Stimulated activated effector memory CD8-positive, alpha-beta T cell treated with anti-CD3 and anti-CD28 coated beads, Interleukin-12 subunit alpha, Interleukin-12 subunit beta, amount 100 ng/mL, for 72 hours (primary cell): ENCODE data around the gene PMM2.
"Not testable (repeated sequence)": the region's sequence is repeated elsewhere in the genome, so short reads cannot be mapped to it uniquely, and the experiment has no call there.

Experiments used
- ATAC-seq: fragments of 150-1000 bp; cut with Tn5 transposase; 2 replicates; pipeline ENCODE4 v1.10.0; 2021
- DNase-seq, 2 donors: peaks; one replicate each; pipeline ENCODE4 v3.0.0; 2021 to 2022; ENCODE audit warnings: low spot score in 2 of 2
- H3K27ac Mint-ChIP-seq: one replicate; pipeline ENCODE4 v1.8.0; 2022; ENCODE audit warnings: mild to moderate bottlenecking, mixed read lengths
- H3K36me3 Mint-ChIP-seq: one replicate; pipeline ENCODE4 v1.8.0; 2022; ENCODE audit warnings: mild to moderate bottlenecking, mixed read lengths
- H3K4me1 Mint-ChIP-seq: one replicate; pipeline ENCODE4 v1.8.0; 2022; ENCODE audit warnings: mixed read lengths
- H3K4me3 Mint-ChIP-seq: one replicate; pipeline ENCODE4 v1.8.0; 2022; ENCODE audit warnings: mild to moderate bottlenecking, mixed read lengths
- H3K9me3 Mint-ChIP-seq: one replicate; pipeline ENCODE4 v1.8.0; 2022; ENCODE audit warnings: mixed read lengths

Gene PMM2

GRCh38 chr16:8797364-8798173 is at the start of gene PMM2, which contains the start of gene TMEM186:
Gene PMM2 (plus strand): TSS chr16:8797839. CDS start chr16:8797883, 44 bp downstream.
Gene TMEM186 (minus strand): TSS chr16:8797639. CDS start chr16:8797614, 25 bp downstream.
- peaks cover 31% of the 10 kb centered on the region for H3K4me1 Mint-ChIP-seq
- H3K27ac Mint-ChIP-seq = peak within 1 kb of the TSS; percentile 96
- H3K4me3 Mint-ChIP-seq = peak within 1 kb of the TSS; percentile 91
- ATAC-seq (peak; percentile 95), DNase-seq (peak; percentile 85 to 96)
- H3K36me3 Mint-ChIP-seq = peaks cover 71% of the 10 kb centered on the region
- H3K9me3 Mint-ChIP-seq = no peaks in the 10 kb centered on the region

GRCh38 chr16:8748944-8749343 is 48.7 kb upstream of the PMM2 start:
- not testable (repeated sequence) for ATAC-seq, DNase-seq, H3K27ac Mint-ChIP-seq, H3K9me3 Mint-ChIP-seq, H3K4me1 Mint-ChIP-seq, H3K4me3 Mint-ChIP-seq
- peaks cover 17% of the 10 kb centered on the region for H3K36me3 Mint-ChIP-seq

- Mint-ChIP-seq H3K4me3 (no peak overlapping the region), H3K4me1 (no peaks in the 10 kb centered on the region), H3K36me3 (peaks cover 24% of the 10 kb centered on the region), H3K27ac (no peak overlapping the region), H3K9me3 (no peaks in the 10 kb centered on the region)
- ATAC-seq = no peak
- no peak for DNase-seq
These were observed 45.9 kb upstream of the PMM2 start for GRCh38 chr16:8751481-8752311.

GRCh38 chr16:8752706-8753105 is 44.9 kb upstream of the PMM2 start:
- Mint-ChIP-seq H3K4me1 (no peaks in the 10 kb centered on the region), H3K9me3 (no peaks in the 10 kb centered on the region), H3K36me3 (peaks cover 24% of the 10 kb centered on the region), H3K27ac (no peak overlapping the region), H3K4me3 (no peak overlapping the region)
- DNase-seq = no peak
- ATAC-seq = no peak

DNA sequence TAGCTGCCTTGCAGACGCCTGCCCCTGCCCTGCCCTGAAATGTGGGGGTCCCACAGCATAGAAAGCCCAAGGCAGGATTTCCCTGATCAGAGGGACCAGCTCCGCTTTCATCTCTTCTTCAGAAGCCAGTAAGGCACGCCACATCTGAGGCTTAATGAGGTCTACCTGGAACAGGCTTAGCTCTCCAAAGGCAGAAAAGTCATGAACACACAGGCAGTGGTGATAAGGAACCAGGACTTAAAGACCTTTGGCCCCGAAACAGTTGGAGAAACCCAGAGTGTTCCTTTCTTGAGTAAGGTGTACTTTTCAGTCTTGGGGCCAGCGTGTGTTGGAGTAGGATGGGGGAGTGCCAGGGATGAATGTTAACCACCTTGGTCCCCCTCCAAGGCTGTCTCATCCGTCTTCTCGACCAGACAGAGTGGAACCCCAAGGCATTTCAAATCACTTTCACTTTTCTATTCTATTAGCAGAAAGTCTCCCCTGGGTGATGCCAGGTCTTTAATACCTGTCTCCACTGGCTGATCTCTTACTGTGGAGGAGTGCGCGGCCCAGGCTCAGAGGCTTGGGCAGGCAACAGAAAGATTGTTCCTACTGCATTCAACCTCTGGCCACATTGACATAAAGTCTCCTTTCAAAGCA is 44.1 kb upstream of the PMM2 start:
- no peak overlapping the region for H3K27ac Mint-ChIP-seq
- ATAC-seq = no peak
- no peaks in the 10 kb centered on the region for H3K9me3 Mint-ChIP-seq
- no peaks in the 10 kb centered on the region for H3K4me1 Mint-ChIP-seq
- no peak overlapping the region for H3K4me3 Mint-ChIP-seq
- no peak for DNase-seq
- H3K36me3 Mint-ChIP-seq = peaks cover 24% of the 10 kb centered on the region

GRCh38 chr16:8756755-8757154 is 40.9 kb upstream of the PMM2 start:
- Mint-ChIP-seq H3K4me1 (no peaks in the 10 kb centered on the region), H3K27ac (no peak overlapping the region), H3K9me3 (no peaks in the 10 kb centered on the region), H3K36me3 (peaks cover 7% of the 10 kb centered on the region), H3K4me3 (no peak overlapping the region)
- no peak for ATAC-seq
- no peak for DNase-seq

DNA sequence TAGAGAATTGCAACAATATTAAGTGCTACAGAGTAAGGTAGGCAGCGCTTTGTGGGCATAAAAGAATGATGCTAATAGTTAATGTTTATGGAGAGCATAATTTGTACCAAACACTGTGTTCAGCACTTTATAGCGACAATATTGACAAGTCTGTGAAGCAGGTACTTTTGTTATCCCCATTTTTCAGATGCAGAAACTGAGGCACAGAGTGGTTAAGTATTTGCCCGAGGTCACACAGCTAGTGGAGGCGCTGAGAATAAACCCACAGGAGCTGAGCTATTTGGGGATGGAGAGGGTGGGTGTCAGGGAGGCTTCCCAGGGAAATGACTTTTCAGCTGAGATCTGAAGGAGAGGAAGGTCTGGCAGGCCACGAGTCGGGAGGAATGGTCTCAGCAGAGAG is 39.6 kb upstream of the PMM2 start:
- DNase-seq (no peak), ATAC-seq (no peak)
- H3K9me3 Mint-ChIP-seq = no peaks in the 10 kb centered on the region
- H3K4me1 Mint-ChIP-seq = no peaks in the 10 kb centered on the region
- H3K36me3 Mint-ChIP-seq = peaks cover 7% of the 10 kb centered on the region
- H3K4me3 Mint-ChIP-seq = no peak overlapping the region
- H3K27ac Mint-ChIP-seq = no peak overlapping the region

GRCh38 chr16:8760021-8760420 is 37.6 kb upstream of the PMM2 start:
- no peak for DNase-seq
- Mint-ChIP-seq H3K27ac (no peak overlapping the region), H3K4me1 (no peaks in the 10 kb centered on the region)

DNA sequence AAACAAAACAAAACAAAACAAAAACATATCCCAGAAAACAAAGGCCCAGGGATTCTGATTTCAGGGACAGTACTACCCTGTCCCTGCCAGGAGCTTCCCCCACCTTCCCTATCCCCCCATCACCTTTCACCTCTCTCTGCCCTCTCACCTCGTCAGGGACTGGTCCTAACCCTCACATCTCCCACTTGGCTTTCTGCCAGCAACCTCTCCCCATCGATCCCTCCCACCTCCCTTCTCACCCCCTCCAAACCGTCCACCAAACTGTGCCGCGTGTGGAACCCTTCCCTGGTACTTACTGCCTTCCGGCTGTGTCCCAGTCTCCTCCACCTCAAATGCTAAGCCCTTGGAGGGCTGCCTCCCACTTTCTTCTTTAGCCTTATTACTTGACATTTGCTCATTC is 36.6 kb upstream of the PMM2 start:
- ATAC-seq (no peak), DNase-seq (no peak)
- H3K27ac Mint-ChIP-seq = no peak overlapping the region
- H3K36me3 Mint-ChIP-seq = peaks cover 7% of the 10 kb centered on the region
- H3K4me3 Mint-ChIP-seq = no peak overlapping the region
- H3K9me3 Mint-ChIP-seq = no peaks in the 10 kb centered on the region
- no peaks in the 10 kb centered on the region for H3K4me1 Mint-ChIP-seq

More at GRCh38 chr16:8760021-8760420, 37.6 kb upstream of the PMM2 start:
- Mint-ChIP-seq H3K4me3 (no peak overlapping the region), H3K9me3 (no peaks in the 10 kb centered on the region), H3K36me3 (peaks cover 5% of the 10 kb centered on the region)
- no peak for ATAC-seq

DNA sequence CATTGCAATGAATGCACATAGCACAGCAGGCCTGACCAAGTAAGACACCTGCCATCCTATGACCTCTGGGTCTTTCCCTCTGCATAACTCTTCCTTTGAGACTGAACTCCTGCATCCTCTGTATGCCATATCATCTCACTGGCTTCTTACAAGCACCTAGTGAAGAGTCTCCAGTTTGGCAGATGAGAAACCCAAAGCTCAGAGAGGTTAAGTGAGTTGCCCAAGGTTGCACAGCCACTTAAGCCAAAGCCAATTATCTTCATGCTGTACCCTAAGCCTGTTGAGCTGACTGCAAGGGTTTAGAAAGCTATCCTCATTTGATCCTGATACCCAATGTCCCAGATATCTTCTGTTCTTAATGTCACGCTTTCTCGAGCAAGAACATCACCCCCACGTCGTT is 35.4 kb upstream of the PMM2 start:
- H3K36me3 Mint-ChIP-seq = peaks cover 19% of the 10 kb centered on the region
- DNase-seq (no peak), ATAC-seq (no peak)
- no peak overlapping the region for H3K4me3 Mint-ChIP-seq
- H3K4me1 Mint-ChIP-seq = no peaks in the 10 kb centered on the region
- peak overlapping the region; percentile 38 for H3K27ac Mint-ChIP-seq
- no peaks in the 10 kb centered on the region for H3K9me3 Mint-ChIP-seq

DNA sequence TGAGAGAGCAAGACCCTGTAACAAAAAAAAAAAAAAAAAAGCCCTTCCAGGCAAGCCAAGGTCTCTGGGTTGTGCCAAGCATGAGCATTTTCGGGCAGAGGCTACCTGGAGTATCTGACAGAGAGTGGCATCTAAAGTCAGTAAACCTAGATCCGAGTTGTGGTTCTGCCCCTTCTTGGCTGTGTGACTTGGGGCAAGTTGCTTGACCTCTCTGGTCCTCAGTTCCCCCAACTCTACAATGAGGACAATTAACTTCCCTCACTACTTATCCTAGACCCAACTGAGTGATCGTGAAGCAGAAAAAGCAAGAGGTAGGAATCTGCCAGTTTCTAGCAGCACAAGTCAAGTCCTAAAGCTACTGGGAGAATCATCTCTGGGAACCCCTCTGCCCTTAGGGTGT is 34.6 kb upstream of the PMM2 start:
- Mint-ChIP-seq H3K27ac (no peak overlapping the region), H3K9me3 (no peaks in the 10 kb centered on the region), H3K4me3 (no peak overlapping the region), H3K4me1 (no peaks in the 10 kb centered on the region), H3K36me3 (peaks cover 19% of the 10 kb centered on the region)
- no peak for ATAC-seq
- no peak for DNase-seq

DNA sequence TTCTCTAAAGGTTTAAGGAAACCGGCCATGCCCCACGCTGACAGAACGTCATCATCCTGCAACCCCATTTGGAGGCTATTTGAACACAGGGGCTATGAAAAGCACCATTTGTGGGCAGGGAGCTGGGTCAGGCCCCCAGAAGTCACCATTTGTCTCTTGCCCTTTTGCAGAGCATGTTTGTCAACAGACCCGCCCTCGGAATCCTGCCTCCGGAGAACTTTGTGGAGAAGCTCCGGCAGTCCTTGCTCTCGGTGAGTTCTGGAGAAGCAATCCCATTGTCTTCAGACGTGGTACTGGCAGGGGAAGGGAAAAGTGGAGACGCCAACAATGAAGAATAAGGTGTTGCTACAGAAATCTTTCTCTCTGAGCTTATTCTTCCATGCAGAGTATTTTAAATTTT is 33.7 kb upstream of the PMM2 start:
- Mint-ChIP-seq H3K4me1 (no peaks in the 10 kb centered on the region), H3K9me3 (no peaks in the 10 kb centered on the region), H3K4me3 (no peak overlapping the region), H3K27ac (no peak overlapping the region), H3K36me3 (peaks cover 22% of the 10 kb centered on the region)
- ATAC-seq = no peak
- DNase-seq = no peak

DNA sequence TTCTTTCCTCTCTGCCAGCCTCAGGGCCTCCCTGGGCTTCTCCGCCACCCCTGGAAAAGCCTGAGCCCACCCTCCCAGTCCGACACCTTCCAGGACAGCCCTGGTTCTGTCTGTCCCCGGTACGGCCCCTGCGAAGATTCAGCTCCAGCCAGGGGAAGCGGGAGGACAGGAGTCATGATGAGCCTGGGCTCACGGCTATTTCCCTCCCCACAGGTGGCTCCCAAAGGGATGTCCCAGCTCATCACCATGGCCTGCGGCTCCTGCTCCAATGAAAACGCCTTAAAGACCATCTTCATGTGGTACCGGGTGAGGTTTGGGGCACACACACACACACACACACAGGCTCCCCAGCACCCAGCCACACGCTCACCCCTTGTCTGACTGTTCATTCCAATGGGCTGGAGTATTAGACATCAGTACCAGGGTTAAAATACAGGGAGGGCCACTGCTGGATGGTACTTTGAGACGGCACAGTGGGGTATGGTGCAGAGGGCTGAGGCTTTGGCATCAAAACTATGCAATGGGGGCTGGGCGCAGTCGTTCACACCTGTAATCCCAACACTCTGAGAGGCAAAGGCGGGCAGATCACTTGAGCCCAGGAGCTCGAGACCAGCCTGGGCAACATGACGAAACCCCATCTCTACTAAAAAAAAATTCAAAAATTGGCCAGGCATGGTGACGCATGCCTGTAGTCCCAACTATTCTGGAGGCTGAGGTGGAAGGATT is 33.0 kb upstream of the PMM2 start:
- H3K4me1 Mint-ChIP-seq = no peaks in the 10 kb centered on the region
- no peak overlapping the region for H3K27ac Mint-ChIP-seq
- H3K9me3 Mint-ChIP-seq = no peaks in the 10 kb centered on the region
- H3K4me3 Mint-ChIP-seq = no peak overlapping the region
- ATAC-seq (no peak), DNase-seq (no peak)
- peaks cover 26% of the 10 kb centered on the region for H3K36me3 Mint-ChIP-seq

DNA sequence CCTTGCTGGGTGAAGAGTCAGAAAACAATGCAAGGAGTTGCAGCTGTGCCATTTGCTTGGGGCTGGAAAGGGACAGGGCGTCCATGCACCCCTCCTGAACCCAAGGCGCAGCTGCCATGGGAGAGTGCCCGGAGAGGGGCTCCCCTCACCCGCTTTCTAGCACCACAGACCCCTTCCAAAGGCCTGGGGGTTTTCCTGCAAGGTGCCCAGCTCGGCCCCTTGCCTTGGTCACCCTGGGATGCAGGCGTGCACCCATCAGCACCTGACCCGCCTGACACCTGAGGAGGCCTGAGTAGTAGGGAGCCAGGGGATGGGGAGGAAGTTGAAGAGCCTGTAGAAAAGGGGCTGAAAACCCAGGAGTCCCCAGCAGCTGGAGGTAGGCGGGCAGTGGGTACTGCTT is 30.5 kb upstream of the PMM2 start:
- ATAC-seq = no peak
- no peak overlapping the region for H3K27ac Mint-ChIP-seq

DNA sequence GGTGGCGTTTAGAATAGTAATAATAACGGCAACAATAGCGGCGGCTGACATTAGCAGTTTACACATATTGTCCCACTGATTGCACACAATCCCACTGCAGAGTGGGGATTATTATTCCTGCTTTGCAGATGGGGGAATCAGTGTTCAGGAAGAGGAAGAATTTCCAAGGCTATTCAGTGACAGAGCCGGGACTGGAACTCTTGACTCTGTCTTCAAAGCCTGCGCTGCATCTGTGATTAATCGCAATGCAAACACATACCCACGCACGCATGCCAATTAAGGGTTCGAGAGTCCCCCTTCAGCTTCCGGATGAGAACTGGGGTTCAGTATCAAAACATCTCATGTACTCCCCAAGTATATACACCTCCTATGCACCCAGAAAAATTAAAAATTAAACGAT is 29.4 kb upstream of the PMM2 start:
- no peak overlapping the region for H3K27ac Mint-ChIP-seq
- ATAC-seq = no peak
- H3K36me3 Mint-ChIP-seq = peaks cover 34% of the 10 kb centered on the region
- no peaks in the 10 kb centered on the region for H3K4me1 Mint-ChIP-seq
- DNase-seq = no peak
- H3K9me3 Mint-ChIP-seq = no peaks in the 10 kb centered on the region
- no peak overlapping the region for H3K4me3 Mint-ChIP-seq

More for the DNA sequence above, 30.5 kb upstream of the PMM2 start:
- Mint-ChIP-seq H3K36me3 (peaks cover 26% of the 10 kb centered on the region), H3K9me3 (no peaks in the 10 kb centered on the region), H3K4me1 (no peaks in the 10 kb centered on the region), H3K4me3 (no peak overlapping the region)
- no peak for DNase-seq
